Skeletal muscle satellite cell (primary cell): Measurements from ENCODE around the gene TATDN2.

ENCODE experiments used
- H3K27me3 ChIP-seq: 2 replicates; pipeline ENCODE4 v1.7.0; 2013; ENCODE audit warnings: low read length; ENCODE audit not compliant: control insufficient read depth, insufficient read depth
- H3K36me3 ChIP-seq: 2 replicates; pipeline ENCODE4 v1.7.0; 2013; ENCODE audit warnings: mild to moderate bottlenecking, control low read depth, low read length; ENCODE audit not compliant: insufficient read depth
- H3K4me1 ChIP-seq: 2 replicates; pipeline ENCODE4 v1.7.0; 2013; ENCODE audit warnings: low read length; ENCODE audit not compliant: control insufficient read depth, insufficient read depth
- H3K4me2 ChIP-seq: 2 replicates; pipeline ENCODE4 v1.7.0; 2013; ENCODE audit warnings: mild to moderate bottlenecking, low read length
- H3K4me3 ChIP-seq: 2 replicates; pipeline ENCODE4 v1.7.0; 2013; ENCODE audit warnings: low read length
- H3K9ac ChIP-seq: 2 replicates; pipeline ENCODE4 v1.7.0; 2013; ENCODE audit warnings: mild to moderate bottlenecking, low read depth, low read length, moderate library complexity
- H3K9me3 ChIP-seq: replicated peaks from 2 replicates; pipeline ENCODE4 v1.7.0; 2013; ENCODE audit warnings: mild to moderate bottlenecking, control low read depth, low read length

The TATDN2 gene

DNA sequence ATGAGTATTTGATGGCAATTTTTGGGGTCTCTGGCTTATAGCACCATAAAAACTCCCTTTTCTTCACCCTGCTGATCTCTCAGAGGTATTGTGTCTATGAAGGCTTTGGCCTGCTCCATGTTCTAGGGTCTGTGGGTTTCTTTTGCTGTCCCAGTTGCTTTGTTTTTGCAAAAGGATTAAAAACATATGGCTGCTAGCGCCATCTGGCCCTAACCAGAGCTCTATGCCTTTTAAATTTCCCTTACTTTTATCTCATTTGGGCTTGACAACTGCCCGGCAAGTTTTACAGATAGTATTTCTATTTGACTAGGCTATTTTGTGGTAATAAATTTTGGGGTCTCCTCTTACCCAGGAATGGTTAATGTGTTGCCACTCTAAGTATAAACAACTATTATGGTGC, 50.9 kb downstream of the TATDN2 start:
- H3K4me2 ChIP-seq: no peak overlapping the region
- no peaks in the 10 kb centered on the region for H3K4me1 ChIP-seq
- H3K27me3 ChIP-seq: no peaks in the 10 kb centered on the region
- peaks cover 54% of the 10 kb centered on the region for H3K36me3 ChIP-seq
- no peak overlapping the region for H3K9ac ChIP-seq
- no peaks in the 10 kb centered on the region for H3K9me3 ChIP-seq
- no peak overlapping the region for H3K4me3 ChIP-seq

DNA sequence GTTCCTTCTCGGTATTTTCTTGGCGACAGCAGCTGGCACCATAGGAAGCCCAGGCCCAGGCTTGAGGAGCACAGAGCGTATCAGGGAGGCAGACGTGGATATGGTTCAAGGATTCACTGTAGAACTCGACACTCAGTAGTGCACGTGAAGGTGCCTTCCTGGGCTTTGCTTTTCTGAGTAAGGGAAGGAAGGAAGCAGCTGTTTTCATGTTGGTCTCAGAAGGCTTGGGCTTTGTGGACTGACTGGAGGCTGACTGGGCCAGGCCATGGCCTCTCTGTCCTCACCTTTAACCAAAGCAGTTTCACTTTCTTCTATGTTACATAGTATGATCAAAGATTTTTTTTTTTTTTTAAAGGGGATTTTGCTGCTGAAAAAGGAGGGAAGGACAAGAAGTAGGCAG, 51.4 kb downstream of the TATDN2 start:
- H3K9ac ChIP-seq: no peak overlapping the region
- no peak overlapping the region for H3K4me2 ChIP-seq
- peaks cover 56% of the 10 kb centered on the region for H3K36me3 ChIP-seq
- no peaks in the 10 kb centered on the region for H3K27me3 ChIP-seq
- H3K4me3 ChIP-seq: no peak overlapping the region
- no peaks in the 10 kb centered on the region for H3K9me3 ChIP-seq
- H3K4me1 ChIP-seq: no peaks in the 10 kb centered on the region

DNA sequence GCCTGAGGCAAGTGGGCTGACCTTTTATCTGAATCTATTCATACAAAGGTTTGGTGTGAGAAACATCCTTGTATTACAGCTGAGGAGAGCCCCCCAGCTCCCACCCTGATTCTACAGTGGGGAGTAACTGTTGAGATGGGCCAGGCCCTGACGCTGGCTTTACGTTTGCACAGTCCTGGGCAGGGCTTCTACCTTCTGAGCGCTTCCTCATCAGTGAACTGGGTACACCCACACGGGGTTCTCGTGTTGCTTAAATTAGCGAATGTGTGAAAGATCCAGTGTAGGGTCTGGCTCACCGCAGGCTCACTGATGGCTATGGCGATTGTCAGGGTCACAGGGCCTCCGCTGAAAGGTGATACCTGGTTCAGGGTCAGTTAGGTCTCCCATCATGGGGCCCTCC, 51.8 kb downstream of the TATDN2 start:
- Histone ChIP-seq H3K4me1 (no peaks in the 10 kb centered on the region), H3K9me3 (no peaks in the 10 kb centered on the region), H3K9ac (no peak overlapping the region), H3K36me3 (peaks cover 60% of the 10 kb centered on the region), H3K4me3 (no peak overlapping the region), H3K27me3 (no peaks in the 10 kb centered on the region), H3K4me2 (no peak overlapping the region)

DNA sequence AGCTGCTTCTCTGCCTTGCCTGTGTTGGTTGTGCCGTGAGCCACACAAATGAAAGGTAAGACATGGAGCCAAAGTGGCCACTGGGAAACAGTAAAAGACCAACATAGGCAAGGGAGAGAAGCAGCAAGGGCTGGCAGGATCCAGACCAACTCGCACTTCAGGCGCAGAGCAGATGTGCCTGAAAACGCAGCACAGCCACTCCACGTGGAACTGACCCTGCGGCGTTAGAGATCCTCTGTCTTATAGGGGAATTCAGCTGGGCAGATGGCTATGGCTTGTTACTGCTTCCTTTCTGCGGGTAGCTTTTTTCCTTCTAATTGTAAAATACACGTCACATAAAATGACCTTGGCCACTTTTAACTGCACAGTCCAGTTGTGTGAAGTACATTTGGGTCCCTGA, 54.8 kb downstream of the TATDN2 start:
- Histone ChIP-seq H3K4me1 (no peaks in the 10 kb centered on the region), H3K9me3 (no peaks in the 10 kb centered on the region), H3K36me3 (peaks cover 89% of the 10 kb centered on the region), H3K4me3 (no peak overlapping the region), H3K9ac (no peak overlapping the region), H3K4me2 (no peak overlapping the region), H3K27me3 (no peaks in the 10 kb centered on the region)

DNA sequence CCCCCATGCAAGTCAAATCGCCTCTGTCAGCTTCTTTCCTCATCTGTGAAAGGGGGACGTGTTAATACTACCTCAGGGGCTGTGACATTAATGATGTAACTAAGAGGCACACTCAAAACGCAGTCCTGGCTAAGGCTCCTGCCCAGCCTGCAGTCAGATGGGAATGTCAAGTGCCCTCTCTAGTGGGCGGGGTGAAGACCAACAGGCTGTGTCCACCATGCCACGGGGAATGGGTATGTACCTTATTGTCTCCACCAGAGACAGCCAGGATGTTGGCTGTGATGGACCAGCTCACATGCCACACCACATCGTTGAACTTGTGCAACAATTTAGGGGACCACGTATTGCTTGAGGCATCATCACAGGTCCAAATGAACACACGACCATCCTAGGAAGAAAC, 55.5 kb downstream of the TATDN2 start:
- no peaks in the 10 kb centered on the region for H3K4me1 ChIP-seq
- no peak overlapping the region for H3K9ac ChIP-seq
- H3K4me2 ChIP-seq: no peak overlapping the region
- no peaks in the 10 kb centered on the region for H3K9me3 ChIP-seq
- H3K27me3 ChIP-seq: no peaks in the 10 kb centered on the region
- H3K36me3 ChIP-seq: peaks cover 89% of the 10 kb centered on the region
- no peak overlapping the region for H3K4me3 ChIP-seq

DNA sequence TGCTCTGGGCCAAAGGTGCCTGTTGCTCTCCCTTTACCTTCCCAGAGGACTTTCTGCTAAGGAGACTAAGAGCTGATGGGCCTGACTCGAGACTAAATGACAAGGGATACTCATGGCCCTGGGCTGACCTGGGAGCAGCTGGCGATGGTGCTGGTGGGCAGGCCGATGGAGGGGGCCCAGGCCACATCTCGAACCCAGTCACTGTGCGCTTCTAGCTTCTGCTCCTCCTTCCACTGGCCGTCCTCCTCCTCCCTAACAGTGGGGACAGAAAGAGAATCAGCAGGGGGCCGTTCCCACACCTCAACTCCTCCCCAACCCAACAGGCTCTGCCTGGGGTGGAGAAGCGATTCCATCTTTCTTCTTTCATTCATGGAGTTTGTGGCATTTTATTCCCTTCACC, 56.6 kb downstream of the TATDN2 start:
- H3K27me3 ChIP-seq: no peaks in the 10 kb centered on the region
- H3K36me3 ChIP-seq: peaks cover 92% of the 10 kb centered on the region
- H3K4me1 ChIP-seq: no peaks in the 10 kb centered on the region
- no peak overlapping the region for H3K4me3 ChIP-seq
- no peak overlapping the region for H3K9ac ChIP-seq
- H3K4me2 ChIP-seq: no peak overlapping the region
- H3K9me3 ChIP-seq: no peaks in the 10 kb centered on the region

DNA sequence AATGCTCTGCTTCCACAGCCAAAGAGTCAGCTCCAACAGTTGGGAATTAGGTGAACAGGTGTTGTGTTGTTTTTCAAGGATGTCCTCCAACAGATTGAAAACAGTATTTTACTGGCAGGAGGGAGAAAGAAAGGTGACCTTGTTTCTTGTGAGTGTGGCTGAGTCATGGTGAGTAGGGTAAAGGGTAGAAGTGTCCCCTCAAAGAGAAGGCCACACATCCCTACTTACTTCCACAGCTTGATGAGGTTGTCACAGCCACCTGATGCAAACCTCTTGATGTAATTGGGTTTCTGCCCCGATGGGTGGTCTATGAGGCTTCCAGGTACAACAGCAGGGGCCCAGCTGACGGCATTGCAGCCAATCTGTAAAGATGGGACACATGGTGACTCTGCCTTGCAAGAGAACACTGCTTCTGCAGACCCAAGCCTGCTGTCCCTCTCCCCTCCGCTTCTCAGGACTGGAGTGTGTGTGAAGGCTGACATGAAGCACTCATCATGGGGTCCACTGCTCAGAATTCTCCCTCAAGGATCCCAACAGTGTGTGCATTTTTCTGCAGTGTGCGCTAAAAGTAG, 57.2 kb downstream of the TATDN2 start:
- Histone ChIP-seq H3K9me3 (no peaks in the 10 kb centered on the region), H3K4me1 (peaks cover under 1% of the 10 kb centered on the region), H3K36me3 (peaks cover 90% of the 10 kb centered on the region), H3K4me3 (no peak overlapping the region), H3K4me2 (no peak overlapping the region), H3K9ac (no peak overlapping the region), H3K27me3 (no peaks in the 10 kb centered on the region)

DNA sequence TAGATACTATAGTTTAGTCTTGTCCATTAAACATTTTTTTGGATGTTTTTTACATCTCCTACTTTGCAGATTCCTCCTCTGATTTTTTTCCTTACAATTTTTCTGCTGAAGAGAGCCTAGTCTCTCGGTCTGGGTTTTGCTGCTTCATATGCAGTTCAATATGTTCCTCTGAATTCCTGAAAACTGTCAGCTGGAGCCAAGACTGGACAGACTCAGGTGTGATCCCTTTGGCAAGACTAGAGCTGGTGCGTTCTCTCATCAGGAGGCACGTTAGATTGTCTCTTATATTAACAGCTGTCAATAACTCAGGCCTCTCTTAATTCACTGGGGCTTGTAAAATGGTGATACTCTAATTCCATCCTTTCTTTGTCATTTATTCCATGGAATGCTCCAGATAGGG, 57.9 kb downstream of the TATDN2 start:
- no peaks in the 10 kb centered on the region for H3K27me3 ChIP-seq
- peaks cover 4% of the 10 kb centered on the region for H3K4me1 ChIP-seq
- H3K36me3 ChIP-seq: peaks cover 90% of the 10 kb centered on the region
- H3K4me2 ChIP-seq: no peak overlapping the region
- no peak overlapping the region for H3K4me3 ChIP-seq
- no peak overlapping the region for H3K9ac ChIP-seq
- H3K9me3 ChIP-seq: no peaks in the 10 kb centered on the region

DNA sequence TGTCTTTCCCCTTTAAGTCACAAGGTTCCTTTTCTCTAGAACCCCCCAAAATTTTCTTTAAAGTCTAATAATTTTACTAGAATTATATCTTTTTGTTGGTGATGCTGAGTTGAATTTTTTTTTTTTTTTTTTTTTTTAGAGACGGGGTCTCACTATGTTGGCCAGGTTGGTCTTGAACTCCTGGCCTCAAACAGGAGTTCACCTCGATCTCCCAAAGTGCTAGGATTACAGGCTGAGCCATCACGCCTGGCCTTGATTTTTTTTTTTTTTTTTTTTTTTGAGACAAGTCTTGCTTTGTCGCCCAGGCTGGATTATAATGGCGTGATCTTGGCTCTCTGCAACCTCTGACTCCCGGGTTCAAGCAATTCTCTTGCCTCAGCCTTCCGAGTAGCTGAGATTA, 60.4 kb downstream of the TATDN2 start:
- Histone ChIP-seq H3K9ac (no peak overlapping the region), H3K4me1 (peaks cover 4% of the 10 kb centered on the region), H3K36me3 (peaks cover 92% of the 10 kb centered on the region)

DNA sequence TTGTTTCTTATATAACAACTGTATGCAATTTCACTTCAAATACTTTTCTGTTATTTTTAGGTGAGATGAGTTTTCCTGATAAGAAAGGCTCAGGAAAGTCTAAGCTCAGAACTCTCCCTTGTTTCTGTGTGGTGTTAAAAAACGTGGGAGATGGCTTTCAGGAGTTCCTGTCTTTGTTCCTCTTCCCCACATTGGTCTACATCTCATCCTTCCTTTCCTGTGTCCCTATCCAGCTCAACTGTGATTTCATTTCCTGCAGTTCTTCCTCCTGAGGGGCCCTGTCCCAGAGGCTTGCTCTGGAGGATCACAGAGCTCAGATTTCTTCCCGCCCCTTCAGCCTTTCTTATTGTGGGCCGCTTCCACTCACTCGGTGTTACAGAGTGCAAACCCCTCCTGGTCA, 61.5 kb downstream of the TATDN2 start:
- peaks cover 92% of the 10 kb centered on the region for H3K36me3 ChIP-seq
- H3K4me1 ChIP-seq: peaks cover 4% of the 10 kb centered on the region
- H3K27me3 ChIP-seq: no peaks in the 10 kb centered on the region
- H3K9ac ChIP-seq: no peak overlapping the region
- no peak overlapping the region for H3K4me3 ChIP-seq
- no peaks in the 10 kb centered on the region for H3K9me3 ChIP-seq
- no peak overlapping the region for H3K4me2 ChIP-seq

More for the DNA sequence above, 60.4 kb downstream of the TATDN2 start:
- Histone ChIP-seq H3K9me3 (no peaks in the 10 kb centered on the region), H3K27me3 (no peaks in the 10 kb centered on the region), H3K4me3 (no peak overlapping the region), H3K4me2 (no peak overlapping the region)

DNA sequence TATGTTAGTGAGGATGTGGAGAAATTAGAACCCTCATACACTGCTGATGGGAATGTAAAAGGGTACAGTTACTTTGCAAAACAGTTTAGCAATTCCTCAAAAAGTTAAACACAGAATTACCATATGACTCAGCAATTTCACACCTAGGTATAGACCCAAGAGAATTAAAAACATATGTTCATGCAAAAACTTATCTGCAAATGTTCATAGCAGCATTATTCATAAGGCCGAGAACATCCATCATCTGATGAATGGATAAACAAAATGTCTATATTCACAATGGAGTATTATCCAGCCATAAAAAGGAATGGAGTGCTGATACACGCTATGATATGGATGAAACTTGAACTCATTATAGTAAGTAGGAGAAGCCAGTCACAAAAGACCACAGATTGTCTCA, 62.3 kb downstream of the TATDN2 start:
- Histone ChIP-seq H3K9me3 (no peaks in the 10 kb centered on the region), H3K9ac (no peak overlapping the region), H3K36me3 (peaks cover 91% of the 10 kb centered on the region)

DNA sequence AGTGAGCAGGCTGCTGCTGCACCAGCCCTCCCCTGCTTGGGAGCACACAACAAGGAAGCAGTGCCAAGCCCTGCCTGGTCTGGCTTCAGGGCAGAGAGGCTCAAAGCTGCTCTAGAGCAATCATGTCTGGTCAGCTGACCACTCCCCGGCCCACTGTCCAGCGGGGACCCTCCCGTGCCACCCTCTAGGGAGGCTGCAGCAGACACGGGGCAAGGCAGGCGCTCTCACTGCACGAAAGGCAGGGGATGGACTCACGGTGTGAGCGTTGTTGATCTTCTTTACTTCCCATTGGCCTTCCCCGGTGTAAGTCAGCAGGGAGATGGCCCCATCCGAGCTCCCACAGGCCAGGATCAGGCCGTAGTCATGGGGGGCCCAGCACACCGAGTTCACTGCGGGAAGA, 63.5 kb downstream of the TATDN2 start:
- no peak overlapping the region for H3K9ac ChIP-seq
- no peaks in the 10 kb centered on the region for H3K27me3 ChIP-seq
- peaks cover 91% of the 10 kb centered on the region for H3K36me3 ChIP-seq
- no peak overlapping the region for H3K4me2 ChIP-seq
- H3K9me3 ChIP-seq: no peaks in the 10 kb centered on the region
- H3K4me3 ChIP-seq: no peak overlapping the region
- H3K4me1 ChIP-seq: peaks cover 4% of the 10 kb centered on the region

More for the DNA sequence above, 62.3 kb downstream of the TATDN2 start:
- Histone ChIP-seq H3K4me1 (peaks cover 4% of the 10 kb centered on the region), H3K27me3 (no peaks in the 10 kb centered on the region), H3K4me3 (no peak overlapping the region), H3K4me2 (no peak overlapping the region)
